Measurements from ENCODE around the gene AAMDC. TPM values are rescaled to one million over a fixed set of nuclear protein-coding genes. Genes with fewer than 3 reads are reported as not detected.
"Not testable (repeated sequence)": the region's sequence is repeated elsewhere in the genome, so short reads cannot be mapped to it uniquely, and the experiment has no call there.

AAMDC gene
- total and polyA plus RNA-seq, 2 donors = 22.2 to 38.1 TPM

GRCh38 chr11:77908835-77909234 lies 87.9 kb downstream of the AAMDC start:
- H3K36me3 ChIP-seq (ENCODE audit: control insufficient read depth in 2 of 2, insufficient read depth in 2 of 2, low read length in 1 of 2) = peaks cover 0 to 5% of the 10 kb centered on the region in 2 donors

GRCh38 chr11:77909277-77909676 lies 88.3 kb downstream of the AAMDC start:
- peaks cover 0 to 5% of the 10 kb centered on the region in 2 donors for H3K36me3 ChIP-seq (ENCODE audit: control insufficient read depth in 2 of 2, insufficient read depth in 2 of 2, low read length in 1 of 2)

More at GRCh38 chr11:77908835-77909234, 87.9 kb downstream of the AAMDC start:
- 97% methylated on average over 2 of the region's 2 CpGs for WGBS
- DNase-seq (ENCODE audit: low read depth in 6 of 9, low spot score in 9 of 9) = no peak
- Histone ChIP-seq H3K9me3 (ENCODE audit: control insufficient read depth in 2 of 2, insufficient read depth in 1 of 2, low read length in 1 of 2) (no peaks in the 10 kb centered on the region), H3K27me3 (ENCODE audit: control insufficient read depth in 2 of 2, insufficient read depth in 1 of 2, low read length in 1 of 2) (no peaks in the 10 kb centered on the region), H3K27ac (ENCODE audit: low read depth in 1 of 2, low read length in 1 of 2) (no peak overlapping the region), H3K4me1 (ENCODE audit: control insufficient read depth in 2 of 2, insufficient read depth in 2 of 2, low read length in 2 of 2) (no peaks in the 10 kb centered on the region), H3K4me3 (ENCODE audit: low read length in 2 of 2) (no peak overlapping the region)

GRCh38 chr11:77910828-77911227 lies 89.9 kb downstream of the AAMDC start:
- 95% methylated on average over 6 of the region's 6 CpGs for WGBS
- H3K9me3 ChIP-seq (ENCODE audit: control insufficient read depth in 2 of 2, insufficient read depth in 1 of 2, low read length in 1 of 2); H3K4me3 ChIP-seq (ENCODE audit: low read length in 2 of 2); H3K4me1 ChIP-seq (ENCODE audit: control insufficient read depth in 2 of 2, insufficient read depth in 2 of 2, low read length in 2 of 2); DNase-seq (ENCODE audit: low read depth in 6 of 9, low spot score in 9 of 9); H3K27ac ChIP-seq (ENCODE audit: low read depth in 1 of 2, low read length in 1 of 2); H3K36me3 ChIP-seq (ENCODE audit: control insufficient read depth in 2 of 2, insufficient read depth in 2 of 2, low read length in 1 of 2); H3K27me3 ChIP-seq (ENCODE audit: control insufficient read depth in 2 of 2, insufficient read depth in 1 of 2, low read length in 1 of 2): not testable (repeated sequence)

More at GRCh38 chr11:77909277-77909676, 88.3 kb downstream of the AAMDC start:
- 96% methylated on average over 2 of the region's 2 CpGs for WGBS
- Histone ChIP-seq H3K27me3 (ENCODE audit: control insufficient read depth in 2 of 2, insufficient read depth in 1 of 2, low read length in 1 of 2) (no peaks in the 10 kb centered on the region), H3K9me3 (ENCODE audit: control insufficient read depth in 2 of 2, insufficient read depth in 1 of 2, low read length in 1 of 2) (no peaks in the 10 kb centered on the region), H3K4me3 (ENCODE audit: low read length in 2 of 2) (no peak overlapping the region), H3K4me1 (ENCODE audit: control insufficient read depth in 2 of 2, insufficient read depth in 2 of 2, low read length in 2 of 2) (no peaks in the 10 kb centered on the region), H3K27ac (ENCODE audit: low read depth in 1 of 2, low read length in 1 of 2) (no peak overlapping the region)
- no peak for DNase-seq (ENCODE audit: low read depth in 6 of 9, low spot score in 9 of 9)

- not testable (repeated sequence) for H3K36me3 ChIP-seq (ENCODE audit: control insufficient read depth in 2 of 2, insufficient read depth in 2 of 2, low read length in 1 of 2); H3K4me3 ChIP-seq (ENCODE audit: low read length in 2 of 2); H3K9me3 ChIP-seq (ENCODE audit: control insufficient read depth in 2 of 2, insufficient read depth in 1 of 2, low read length in 1 of 2); H3K27ac ChIP-seq (ENCODE audit: low read depth in 1 of 2, low read length in 1 of 2); DNase-seq (ENCODE audit: low read depth in 6 of 9, low spot score in 9 of 9); H3K4me1 ChIP-seq (ENCODE audit: control insufficient read depth in 2 of 2, insufficient read depth in 2 of 2, low read length in 2 of 2); H3K27me3 ChIP-seq (ENCODE audit: control insufficient read depth in 2 of 2, insufficient read depth in 1 of 2, low read length in 1 of 2)
- WGBS = 95% methylated on average over 4 of the region's 4 CpGs
Observed at GRCh38 chr11:77913608-77914306, 92.8 kb downstream of the AAMDC start.

GRCh38 chr11:77914307-77914791 lies 93.4 kb downstream of the AAMDC start:
- H3K27me3 ChIP-seq (ENCODE audit: control insufficient read depth in 2 of 2, insufficient read depth in 1 of 2, low read length in 1 of 2); H3K4me1 ChIP-seq (ENCODE audit: control insufficient read depth in 2 of 2, insufficient read depth in 2 of 2, low read length in 2 of 2); H3K36me3 ChIP-seq (ENCODE audit: control insufficient read depth in 2 of 2, insufficient read depth in 2 of 2, low read length in 1 of 2); H3K27ac ChIP-seq (ENCODE audit: low read depth in 1 of 2, low read length in 1 of 2); H3K4me3 ChIP-seq (ENCODE audit: low read length in 2 of 2); DNase-seq (ENCODE audit: low read depth in 6 of 9, low spot score in 9 of 9); H3K9me3 ChIP-seq (ENCODE audit: control insufficient read depth in 2 of 2, insufficient read depth in 1 of 2, low read length in 1 of 2): not testable (repeated sequence)
- WGBS = 88% methylated on average over 4 of the region's 4 CpGs

- not testable (repeated sequence) for DNase-seq (ENCODE audit: low read depth in 6 of 9, low spot score in 9 of 9); H3K9me3 ChIP-seq (ENCODE audit: control insufficient read depth in 2 of 2, insufficient read depth in 1 of 2, low read length in 1 of 2); H3K27ac ChIP-seq (ENCODE audit: low read depth in 1 of 2, low read length in 1 of 2); H3K4me3 ChIP-seq (ENCODE audit: low read length in 2 of 2); H3K4me1 ChIP-seq (ENCODE audit: control insufficient read depth in 2 of 2, insufficient read depth in 2 of 2, low read length in 2 of 2); H3K27me3 ChIP-seq (ENCODE audit: control insufficient read depth in 2 of 2, insufficient read depth in 1 of 2, low read length in 1 of 2); H3K36me3 ChIP-seq (ENCODE audit: control insufficient read depth in 2 of 2, insufficient read depth in 2 of 2, low read length in 1 of 2)
- no CpG with 5 or more reads among the region's 2 CpGs for WGBS
Observed at GRCh38 chr11:77917713-77918112, 96.8 kb downstream of the AAMDC start.

Other genes with a start within 250 kb of the AAMDC start
- gene AQP11, start 231.2 kb upstream of the AAMDC start, total RNA-seq = 0.14 TPM
- 0.23 TPM for gene AQP11, start 231.2 kb upstream of the AAMDC start, polyA plus RNA-seq
- gene CLNS1A, start 183.3 kb upstream of the AAMDC start, total RNA-seq = 210 TPM
- gene CLNS1A, start 183.3 kb upstream of the AAMDC start, polyA plus RNA-seq = 111 TPM
- gene RSF1, start 422 bp upstream of the AAMDC start, total RNA-seq = 51.8 TPM
- 12.2 TPM for gene RSF1, start 422 bp upstream of the AAMDC start, polyA plus RNA-seq
- 31.2 TPM for gene INTS4, start 173.5 kb downstream of the AAMDC start, total RNA-seq
- 38.3 TPM for gene INTS4, start 173.5 kb downstream of the AAMDC start, polyA plus RNA-seq
- gene KCTD14, start 202.1 kb downstream of the AAMDC start, total RNA-seq = 1.2 TPM
- gene KCTD14, start 202.1 kb downstream of the AAMDC start, polyA plus RNA-seq = 2.0 TPM
- gene THRSP, start 242.7 kb downstream of the AAMDC start, total RNA-seq = not detected
- gene THRSP, start 242.7 kb downstream of the AAMDC start, polyA plus RNA-seq = 0.14 TPM

Data from thymus (tissue), 11 donors.